PC-3 (cell line): ENCODE data around the gene H6PD. TPM values are rescaled to one million over a fixed set of nuclear protein-coding genes. Genes with fewer than 3 reads are reported as not detected.

Experiments used
- ATAC-seq: fragments of 200-7000 bp; cut with Tn5 transposase; 2 replicates; pipeline ENCODE4 v1.9.1; 2020; ENCODE audit warnings: mild to moderate bottlenecking, moderate library complexity
- BruUV-seq: library from RNA; stranded (reverse); fragments of 400-500 nt; replicated peaks from 2 replicates; lab custom pipeline; 2021; lab: Mats Ljungman, UMichigan
- CTCF ChIA-PET: fragments of 300-600 bp; sonication (Branson Sonifier 250); formaldehyde crosslinking; loops from one replicate; lab custom pipeline; 2022; ENCODE audit warnings: antibody characterized with exemption; lab: Charles Lee
- POLR2A ChIA-PET: fragments of 300-600 bp; sonication (Branson Sonifier 250); formaldehyde crosslinking; loops from one replicate; lab custom pipeline; 2022; ENCODE audit warnings: antibody characterized with exemption; ENCODE audit not compliant: unreplicated experiment; lab: Charles Lee
- DNase-seq: peaks from one replicate; pipeline ENCODE4 v3.0.0-alpha.2; 2015
- H2AFZ ChIP-seq: fragments of 300-600 bp; sonication (generic); 2 replicates; pipeline ENCODE4 v1.6.0; 2016; ENCODE audit warnings: antibody characterized with exemption, low read length
- H3F3A ChIP-seq: fragments of 300-600 bp; sonication (generic); one replicate; pipeline ENCODE4 v1.6.0; 2017; ENCODE audit warnings: antibody characterized with exemption, low read length, control low read depth, mild to moderate bottlenecking; ENCODE audit not compliant: unreplicated experiment
- H3K27ac ChIP-seq: fragments of 300-600 bp; sonication (generic); 2 replicates; pipeline ENCODE4 v1.5.1; 2016; ENCODE audit warnings: mild to moderate bottlenecking, low read length
- H3K27me3 ChIP-seq: fragments of 300-600 bp; sonication (generic); 2 replicates; pipeline ENCODE4 v1.6.1; 2016; ENCODE audit warnings: low read length, mixed read lengths
- H3K36me3 ChIP-seq: fragments of 300-600 bp; sonication (generic); 2 replicates; pipeline ENCODE4 v1.6.1; 2016; ENCODE audit warnings: low read depth, mixed run types, low read length, mixed read lengths
- H3K4me1 ChIP-seq: fragments of 300-600 bp; sonication (generic); 2 replicates; pipeline ENCODE4 v1.5.1; 2016; ENCODE audit warnings: low read length; ENCODE audit not compliant: insufficient read depth
- H3K4me2 ChIP-seq: fragments of 300-600 bp; sonication (generic); 2 replicates; pipeline ENCODE4 v1.6.0; 2016; ENCODE audit warnings: low read length
- H3K4me3 ChIP-seq: fragments of 300-600 bp; sonication (generic); 2 replicates; pipeline ENCODE4 v1.5.1; 2016; ENCODE audit warnings: mild to moderate bottlenecking, low read length, mixed read lengths
- H3K79me2 ChIP-seq: fragments of 300-600 bp; sonication (generic); 2 replicates; pipeline ENCODE4 v1.6.1; 2017; ENCODE audit warnings: low read length, mixed read lengths
- H3K9ac ChIP-seq: fragments of 300-600 bp; sonication (generic); 2 replicates; pipeline ENCODE4 v1.6.0; 2016; ENCODE audit warnings: mild to moderate bottlenecking, low read length
- H3K9me2 ChIP-seq: fragments of 300-600 bp; sonication (generic); replicated peaks from 2 replicates; pipeline ENCODE4 v1.6.1; 2016; ENCODE audit warnings: mixed run types, low read length, mixed read lengths
- H3K9me3 ChIP-seq: fragments of 300-600 bp; sonication (generic); 2 replicates; pipeline ENCODE4 v1.6.1; 2016; ENCODE audit warnings: low read length, mixed read lengths
- H4K20me1 ChIP-seq: fragments of 300-600 bp; sonication (generic); 2 replicates; pipeline ENCODE4 v1.6.1; 2016; ENCODE audit warnings: low read length, mixed read lengths
- CTCF ChIP-seq: fragments of 300-600 bp; sonication (generic); conservative IDR thresholded peaks from 2 replicates; pipeline ENCODE4 v1.5.1; 2017; ENCODE audit warnings: antibody characterized with exemption, low read depth, mild to moderate bottlenecking, low read length
- EZH2 ChIP-seq: fragments of 300-600 bp; sonication (generic); IDR thresholded peaks from one replicate; pipeline ENCODE4 v1.6.1; 2017; ENCODE audit warnings: antibody characterized with exemption, mild to moderate bottlenecking, low read length; ENCODE audit not compliant: unreplicated experiment
- EZH2phosphoT487 ChIP-seq: fragments of 300-600 bp; sonication (generic); IDR thresholded peaks from 2 replicates; pipeline ENCODE4 v1.6.1; 2018; ENCODE audit warnings: mild to moderate bottlenecking, antibody characterized with exemption, low read length, borderline replicate concordance
- intact Hi-C: fragments of 100-400 bp; cut with micrococcal nuclease; formaldehyde crosslinking; loops from 2 replicates; pipeline ENCODE4 v1.9.0; 2023
- total RNA-seq: library from RNA; depleted of rRNA; stranded (reverse); fragments of >200 nt; gene quantifications from 2 replicates; pipeline ENCODE4 v1.2.3, GENCODE V29; 2014

The H6PD gene
- total RNA-seq, 1 experiment from 2014 or later, result 6.8 TPM

DNA sequence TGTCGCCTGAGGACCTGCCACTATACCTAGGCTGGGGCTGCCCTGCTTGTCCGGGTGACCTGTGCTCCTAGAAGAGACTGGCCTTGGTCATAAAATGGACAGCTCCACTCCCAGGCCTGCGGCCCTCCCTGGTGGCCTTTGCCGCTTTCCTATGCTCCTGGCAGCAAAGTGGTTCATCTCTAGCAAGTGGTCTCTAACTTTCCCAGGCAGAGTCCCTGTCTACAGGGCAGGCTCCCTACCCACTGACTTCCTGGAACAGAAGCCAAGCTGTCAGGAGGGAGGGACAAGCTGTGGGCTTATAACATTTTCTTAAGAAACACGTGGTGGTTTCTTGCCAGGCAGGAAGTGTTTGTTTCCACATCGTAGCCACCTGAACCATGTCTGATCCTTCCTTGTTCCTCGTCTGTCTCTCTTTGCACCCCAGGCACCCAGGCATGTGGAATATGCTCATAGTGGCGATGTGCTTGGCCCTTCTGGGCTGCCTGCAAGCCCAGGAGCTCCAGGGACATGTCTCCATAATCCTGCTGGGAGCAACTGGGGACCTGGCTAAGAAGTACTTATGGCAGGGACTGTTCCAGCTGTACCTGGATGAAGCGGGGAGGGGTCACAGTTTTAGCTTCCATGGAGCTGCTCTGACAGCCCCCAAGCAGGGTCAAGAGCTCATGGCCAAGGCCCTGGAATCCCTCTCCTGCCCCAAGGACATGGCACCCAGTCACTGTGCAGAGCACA, 10.1 kb downstream of the H6PD start:
- H3K27ac ChIP-seq, result no peak overlapping the region
- H2AFZ ChIP-seq, result no peak overlapping the region
- no peaks in the 10 kb centered on the region for H4K20me1 ChIP-seq
- H3K36me3 ChIP-seq, result no peaks in the 10 kb centered on the region
- no peaks in the 10 kb centered on the region for H3K9me2 ChIP-seq
- ChIA-PET CTCF (no interaction called here), POLR2A (no interaction called here)
- no peaks in the 10 kb centered on the region for H3F3A ChIP-seq
- no peak overlapping the region for H3K4me2 ChIP-seq
- H3K4me1 ChIP-seq, result no peaks in the 10 kb centered on the region
- DNase-seq (no peak), ATAC-seq (no peak)
- H3K79me2 ChIP-seq, result no peaks in the 10 kb centered on the region
- H3K4me3 ChIP-seq, result no peak overlapping the region
- no peaks in the 10 kb centered on the region for H3K9me3 ChIP-seq
- no peaks in the 10 kb centered on the region for H3K27me3 ChIP-seq
- no peak overlapping the region for H3K9ac ChIP-seq
- TF ChIP-seq EZH2 (no peak), CTCF (no peak), EZH2phosphoT487 (no peak)
- no TSS peak for BruUV-seq
- intact Hi-C loops, result no loop called here

GRCh38 chr1:9245230-9245619, 10.7 kb downstream of the H6PD start:
- no peak overlapping the region for H3K27ac ChIP-seq
- no peak overlapping the region for H3K9ac ChIP-seq
- no peak overlapping the region for H3K4me3 ChIP-seq
- ATAC-seq, result no peak
- no peaks in the 10 kb centered on the region for H3K4me1 ChIP-seq
- ChIA-PET POLR2A (no interaction called here), CTCF (no interaction called here)
- H3K27me3 ChIP-seq, result no peaks in the 10 kb centered on the region
- no peak overlapping the region for H3K4me2 ChIP-seq
- intact Hi-C loops, result no loop called here
- no peaks in the 10 kb centered on the region for H3K79me2 ChIP-seq
- no peak for DNase-seq
- H3K9me2 ChIP-seq, result no peaks in the 10 kb centered on the region
- H2AFZ ChIP-seq, result no peak overlapping the region
- no peaks in the 10 kb centered on the region for H3K36me3 ChIP-seq
- TF ChIP-seq EZH2 (no peak), CTCF (no peak), EZH2phosphoT487 (no peak)
- no peaks in the 10 kb centered on the region for H3K9me3 ChIP-seq
- BruUV-seq, result no TSS peak
- no peaks in the 10 kb centered on the region for H3F3A ChIP-seq
- H4K20me1 ChIP-seq, result no peaks in the 10 kb centered on the region

GRCh38 chr1:9245661-9246060, 11.1 kb downstream of the H6PD start:
- H3K9me2 ChIP-seq, result no peaks in the 10 kb centered on the region
- intact Hi-C loops, result no loop called here
- H3K4me1 ChIP-seq, result no peaks in the 10 kb centered on the region
- no peaks in the 10 kb centered on the region for H3K36me3 ChIP-seq
- no peak overlapping the region for H2AFZ ChIP-seq
- no peak for DNase-seq
- CTCF ChIA-PET, result no interaction called here
- POLR2A ChIA-PET, result no interaction called here
- H3K9ac ChIP-seq, result no peak overlapping the region
- no peak overlapping the region for H3K27ac ChIP-seq
- H3K79me2 ChIP-seq, result no peaks in the 10 kb centered on the region
- no peaks in the 10 kb centered on the region for H3K27me3 ChIP-seq
- BruUV-seq, result no TSS peak
- no peak overlapping the region for H3K4me3 ChIP-seq
- no peak overlapping the region for H3K4me2 ChIP-seq
- no peaks in the 10 kb centered on the region for H3K9me3 ChIP-seq
- H3F3A ChIP-seq, result no peaks in the 10 kb centered on the region
- TF ChIP-seq EZH2 (no peak), CTCF (no peak)
- no peak for ATAC-seq
- no peaks in the 10 kb centered on the region for H4K20me1 ChIP-seq
